Panc1 (cell line): Measurements from ENCODE around the gene ATP5PB.

Experiments used
- CTCF ChIP-seq: fragments of 450-650 bp; IDR thresholded peaks from 2 replicates; pipeline ENCODE4 v1.5.1; 2017; ENCODE audit warnings: mild to moderate bottlenecking
- POLR2AphosphoS5 ChIP-seq: IDR thresholded peaks from 2 replicates; pipeline ENCODE4 v1.6.1; 2012; ENCODE audit warnings: mild to moderate bottlenecking, low read depth, low read length, moderate library complexity
- REST ChIP-seq, 2 experiments: IDR thresholded peaks; 2 replicates each; pipeline ENCODE4 v1.6.1; 2011 to 2012; ENCODE audit warnings: low read depth in 2 of 2, control low read depth in 1 of 2, low read length in 1 of 2, mild to moderate bottlenecking in 1 of 2, moderate library complexity in 1 of 2; ENCODE audit not compliant: insufficient read depth in 1 of 2
- SIN3A ChIP-seq: IDR thresholded peaks from 2 replicates; pipeline ENCODE4 v1.6.1; 2012; ENCODE audit warnings: low read depth, mild to moderate bottlenecking, low read length, moderate library complexity, borderline replicate concordance; ENCODE audit not compliant: insufficient read depth

DNA sequence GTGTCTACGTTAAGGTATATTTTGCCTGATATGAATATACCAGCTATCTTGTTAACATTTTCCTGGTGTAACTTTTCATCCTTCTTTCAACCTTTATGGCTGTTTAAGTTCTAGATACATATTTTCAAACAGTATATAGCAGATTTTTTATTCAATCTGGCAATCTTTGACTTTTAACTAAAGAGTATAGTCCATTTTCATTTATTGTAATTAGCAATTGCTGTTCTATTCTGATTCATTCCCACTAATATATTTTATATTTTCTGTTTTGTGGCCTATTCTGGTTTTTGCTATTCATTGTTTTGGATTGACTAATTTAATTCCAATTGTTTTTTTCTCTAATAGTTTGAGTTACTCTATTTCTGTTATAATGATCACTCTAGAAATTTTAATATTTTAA lies 17.2 kb downstream of the ATP5PB start:
- TF ChIP-seq CTCF (no peak), POLR2AphosphoS5 (no peak), REST (IDR thresholded peaks at IDR 0.05; ENCODE audit: insufficient read depth in 1 of 2, low read depth in 2 of 2, low read length in 1 of 2) (no peak), SIN3A (no peak)
